HG03442 (cell line): ENCODE results near the gene MINAR2.

ENCODE experiments used
- ATAC-seq: cut with Tn5 transposase; IDR thresholded peaks from one replicate; pipeline ENCODE4 v1.9.1; 2021; ENCODE audit warnings: mild to moderate bottlenecking, moderate library complexity; ENCODE audit not compliant: unreplicated experiment

MINAR2 gene

GRCh38 chr5:129747572-129748407 lies at the start of gene MINAR2:
TSS of gene MINAR2 (plus strand) at chr5:129748094. CDS start at chr5:129748191, 97 bp downstream.
- no peak for ATAC-seq

GRCh38 chr5:129698661-129699060 lies 49.2 kb upstream of the MINAR2 start:
- ATAC-seq: no peak

- no peak for ATAC-seq
Observed at GRCh38 chr5:129716235-129716634, 31.7 kb upstream of the MINAR2 start.

GRCh38 chr5:129716651-129717050 lies 31.2 kb upstream of the MINAR2 start:
- ATAC-seq: no peak

GRCh38 chr5:129717751-129718310 lies 30.1 kb upstream of the MINAR2 start:
- ATAC-seq: no peak

GRCh38 chr5:129718471-129719090 lies 29.3 kb upstream of the MINAR2 start:
- no peak for ATAC-seq

GRCh38 chr5:129724222-129724621 lies 23.7 kb upstream of the MINAR2 start:
- no peak for ATAC-seq

GRCh38 chr5:129724647-129725046 lies 23.2 kb upstream of the MINAR2 start:
- no peak for ATAC-seq

- ATAC-seq: no peak
Observed at GRCh38 chr5:129739773-129740172, 8.1 kb upstream of the MINAR2 start.

GRCh38 chr5:129743541-129744187 lies 4.2 kb upstream of the MINAR2 start:
- ATAC-seq: no peak

- no peak for ATAC-seq
Observed at GRCh38 chr5:129745997-129746396, 1.9 kb upstream of the MINAR2 start.

GRCh38 chr5:129746876-129747275 lies 1.0 kb upstream of the MINAR2 start:
- no peak for ATAC-seq

GRCh38 chr5:129748913-129749880 lies 1.3 kb downstream of the MINAR2 start:
- ATAC-seq: no peak

- ATAC-seq: no peak
Observed at GRCh38 chr5:129760636-129761325, 12.9 kb downstream of the MINAR2 start.

GRCh38 chr5:129763651-129764050 lies 15.8 kb downstream of the MINAR2 start:
- no peak for ATAC-seq

- ATAC-seq: no peak
Observed at GRCh38 chr5:129766798-129767197, 18.9 kb downstream of the MINAR2 start.

GRCh38 chr5:129767927-129768380 lies 20.1 kb downstream of the MINAR2 start:
- ATAC-seq: peak; percentile 94

GRCh38 chr5:129768735-129769134 lies 20.8 kb downstream of the MINAR2 start:
- ATAC-seq: no peak

GRCh38 chr5:129770024-129770820 lies 22.3 kb downstream of the MINAR2 start:
- no peak for ATAC-seq
